Measurements from ENCODE around the gene ZFP92.

Gene ZFP92

GRCh38 chrX:153445106-153445855 lies 34.0 kb downstream of the ZFP92 start:
- WGBS, 2 experiments = 94 to 95% methylated on average over 35 of the region's 35 CpGs
- Histone ChIP-seq H3K4me3 (ENCODE audit: insufficient read depth, low read depth, low read length) (no peak overlapping the region), H3K36me3 (ENCODE audit: control insufficient read depth, insufficient read depth, low read length) (no peaks in the 10 kb centered on the region), H3K9me3 (ENCODE audit: control insufficient read depth, low read length) (no peaks in the 10 kb centered on the region), H3K27me3 (ENCODE audit: control insufficient read depth, insufficient read depth, low read length, poor library complexity, severe bottlenecking) (no peaks in the 10 kb centered on the region), H3K4me1 (ENCODE audit: control insufficient read depth, insufficient read depth, low read length) (no peaks in the 10 kb centered on the region), H3K27ac (ENCODE audit: insufficient read depth, low read depth, low read length, poor library complexity, severe bottlenecking) (no peak overlapping the region)

DNA sequence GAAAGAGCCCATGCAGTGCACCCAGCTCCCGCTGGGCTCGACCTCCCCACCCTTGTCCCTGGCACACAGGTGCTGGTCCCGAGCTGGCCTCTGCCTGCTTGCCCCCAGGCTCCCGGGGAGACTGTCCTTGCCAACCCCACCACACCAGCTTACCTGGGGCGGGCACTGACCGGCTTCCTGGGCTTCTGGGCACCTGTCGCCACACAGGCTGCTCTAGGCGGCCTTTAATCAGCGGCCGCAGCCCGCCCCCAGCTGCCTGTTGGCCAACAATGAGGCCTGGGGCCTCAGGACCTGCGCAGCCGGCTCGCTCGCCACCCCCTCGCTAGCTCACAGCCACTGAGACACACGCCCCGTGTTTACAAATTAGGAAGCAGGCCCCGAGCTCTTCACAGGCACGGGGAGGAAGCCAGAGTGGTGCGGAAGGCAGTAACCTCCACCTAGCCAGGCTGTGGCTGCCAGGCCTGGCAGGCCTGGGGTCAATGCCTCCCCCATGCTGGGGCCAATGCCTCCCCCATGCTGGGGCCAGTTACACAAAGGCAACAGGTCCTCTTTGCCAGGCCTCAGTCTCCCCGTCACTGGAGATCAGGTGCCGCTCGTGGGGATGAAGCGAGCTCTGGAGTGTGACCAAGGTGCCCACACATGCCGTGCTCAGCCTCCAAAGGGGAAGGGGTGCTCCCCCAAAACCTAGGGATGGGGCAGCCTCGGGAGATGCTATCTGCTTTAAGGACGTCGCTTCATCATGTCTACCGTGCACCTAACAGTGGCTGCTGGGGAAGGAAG lies 34.8 kb downstream of the ZFP92 start, which contains the start of gene TREX2:
TSS of gene TREX2 (minus strand) at position 201 of the 780 bp plus-strand sequence. CDS start 626 bp downstream, outside the sequence.
- Histone ChIP-seq H3K36me3 (ENCODE audit: control insufficient read depth, insufficient read depth, low read length) (no peaks in the 10 kb centered on the region), H3K4me3 (ENCODE audit: insufficient read depth, low read depth, low read length) (no peak within 1 kb of the TSS), H3K27ac (ENCODE audit: insufficient read depth, low read depth, low read length, poor library complexity, severe bottlenecking) (no peak within 1 kb of the TSS), H3K9me3 (ENCODE audit: control insufficient read depth, low read length) (no peaks in the 10 kb centered on the region), H3K4me1 (ENCODE audit: control insufficient read depth, insufficient read depth, low read length) (no peaks in the 10 kb centered on the region), H3K27me3 (ENCODE audit: control insufficient read depth, insufficient read depth, low read length, poor library complexity, severe bottlenecking) (no peaks in the 10 kb centered on the region)
- WGBS, 2 experiments = 89 to 92% methylated on average over 30 of the region's 30 CpGs

GRCh38 chrX:153446636-153446936 lies 35.3 kb downstream of the ZFP92 start:
- H3K4me1 ChIP-seq (ENCODE audit: control insufficient read depth, insufficient read depth, low read length) = no peaks in the 10 kb centered on the region
- H3K27me3 ChIP-seq (ENCODE audit: control insufficient read depth, insufficient read depth, low read length, poor library complexity, severe bottlenecking) = no peaks in the 10 kb centered on the region
- no peak overlapping the region for H3K4me3 ChIP-seq (ENCODE audit: insufficient read depth, low read depth, low read length)
- no peak overlapping the region for H3K27ac ChIP-seq (ENCODE audit: insufficient read depth, low read depth, low read length, poor library complexity, severe bottlenecking)
- H3K9me3 ChIP-seq (ENCODE audit: control insufficient read depth, low read length) = no peaks in the 10 kb centered on the region
- WGBS, 2 experiments = 92 to 94% methylated on average over 10 of the region's 10 CpGs
- no peaks in the 10 kb centered on the region for H3K36me3 ChIP-seq (ENCODE audit: control insufficient read depth, insufficient read depth, low read length)

DNA sequence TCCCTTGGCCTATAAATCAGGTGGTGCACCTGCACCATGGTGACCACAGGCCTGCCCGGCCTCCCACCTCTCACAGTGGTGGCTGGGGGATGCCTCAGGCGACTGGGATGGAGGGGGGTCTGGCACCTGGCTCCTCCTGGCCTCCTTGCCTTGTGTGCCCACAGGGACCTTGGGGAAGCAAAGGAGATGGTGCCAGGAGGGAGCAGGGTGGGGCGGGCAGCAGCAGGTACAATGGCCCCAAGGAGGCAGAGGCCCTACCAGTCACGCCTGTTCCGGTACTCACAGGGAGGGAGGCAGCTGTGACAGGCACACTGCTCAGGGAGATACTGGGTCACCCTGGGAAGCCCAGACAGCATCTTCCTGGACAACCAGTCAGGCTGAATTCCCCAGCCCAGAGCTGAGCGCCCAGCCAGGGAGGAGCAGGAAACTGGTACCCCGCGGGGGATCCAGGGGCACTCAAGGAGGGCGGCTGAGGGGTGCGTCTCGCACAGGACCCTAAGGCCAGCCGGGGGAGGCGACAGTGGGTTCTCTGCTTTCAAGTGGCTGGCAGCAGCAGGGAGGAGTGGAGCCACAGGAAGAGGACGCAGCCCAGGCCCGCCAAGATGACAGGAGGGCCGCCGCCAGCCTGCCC lies 35.8 kb downstream of the ZFP92 start:
- no peaks in the 10 kb centered on the region for H3K27me3 ChIP-seq (ENCODE audit: control insufficient read depth, insufficient read depth, low read length, poor library complexity, severe bottlenecking)
- no peaks in the 10 kb centered on the region for H3K4me1 ChIP-seq (ENCODE audit: control insufficient read depth, insufficient read depth, low read length)
- 95 to 96% methylated on average over 17 of the region's 17 CpGs for WGBS, 2 experiments
- H3K36me3 ChIP-seq (ENCODE audit: control insufficient read depth, insufficient read depth, low read length) = no peaks in the 10 kb centered on the region
- H3K27ac ChIP-seq (ENCODE audit: insufficient read depth, low read depth, low read length, poor library complexity, severe bottlenecking) = no peak overlapping the region
- H3K9me3 ChIP-seq (ENCODE audit: control insufficient read depth, low read length) = no peaks in the 10 kb centered on the region
- no peak overlapping the region for H3K4me3 ChIP-seq (ENCODE audit: insufficient read depth, low read depth, low read length)

GRCh38 chrX:153447581-153447960 lies 36.3 kb downstream of the ZFP92 start:
- 87 to 92% methylated on average over 6 to 8 of the region's 8 CpGs for WGBS, 2 experiments
- H3K9me3 ChIP-seq (ENCODE audit: control insufficient read depth, low read length) = no peaks in the 10 kb centered on the region

GRCh38 chrX:153448556-153449367 lies 37.5 kb downstream of the ZFP92 start:
- H3K4me3 ChIP-seq (ENCODE audit: insufficient read depth, low read depth, low read length) = no peak overlapping the region
- H3K27me3 ChIP-seq (ENCODE audit: control insufficient read depth, insufficient read depth, low read length, poor library complexity, severe bottlenecking) = no peaks in the 10 kb centered on the region
- WGBS, 2 experiments = 93% methylated on average over 19 to 21 of the region's 21 CpGs
- no peaks in the 10 kb centered on the region for H3K36me3 ChIP-seq (ENCODE audit: control insufficient read depth, insufficient read depth, low read length)
- no peaks in the 10 kb centered on the region for H3K9me3 ChIP-seq (ENCODE audit: control insufficient read depth, low read length)
- H3K4me1 ChIP-seq (ENCODE audit: control insufficient read depth, insufficient read depth, low read length) = no peaks in the 10 kb centered on the region
- H3K27ac ChIP-seq (ENCODE audit: insufficient read depth, low read depth, low read length, poor library complexity, severe bottlenecking) = no peak overlapping the region

More at GRCh38 chrX:153447581-153447960, 36.3 kb downstream of the ZFP92 start:
- Histone ChIP-seq H3K4me3 (ENCODE audit: insufficient read depth, low read depth, low read length) (no peak overlapping the region), H3K4me1 (ENCODE audit: control insufficient read depth, insufficient read depth, low read length) (no peaks in the 10 kb centered on the region), H3K36me3 (ENCODE audit: control insufficient read depth, insufficient read depth, low read length) (no peaks in the 10 kb centered on the region), H3K27me3 (ENCODE audit: control insufficient read depth, insufficient read depth, low read length, poor library complexity, severe bottlenecking) (no peaks in the 10 kb centered on the region), H3K27ac (ENCODE audit: insufficient read depth, low read depth, low read length, poor library complexity, severe bottlenecking) (no peak overlapping the region)

DNA sequence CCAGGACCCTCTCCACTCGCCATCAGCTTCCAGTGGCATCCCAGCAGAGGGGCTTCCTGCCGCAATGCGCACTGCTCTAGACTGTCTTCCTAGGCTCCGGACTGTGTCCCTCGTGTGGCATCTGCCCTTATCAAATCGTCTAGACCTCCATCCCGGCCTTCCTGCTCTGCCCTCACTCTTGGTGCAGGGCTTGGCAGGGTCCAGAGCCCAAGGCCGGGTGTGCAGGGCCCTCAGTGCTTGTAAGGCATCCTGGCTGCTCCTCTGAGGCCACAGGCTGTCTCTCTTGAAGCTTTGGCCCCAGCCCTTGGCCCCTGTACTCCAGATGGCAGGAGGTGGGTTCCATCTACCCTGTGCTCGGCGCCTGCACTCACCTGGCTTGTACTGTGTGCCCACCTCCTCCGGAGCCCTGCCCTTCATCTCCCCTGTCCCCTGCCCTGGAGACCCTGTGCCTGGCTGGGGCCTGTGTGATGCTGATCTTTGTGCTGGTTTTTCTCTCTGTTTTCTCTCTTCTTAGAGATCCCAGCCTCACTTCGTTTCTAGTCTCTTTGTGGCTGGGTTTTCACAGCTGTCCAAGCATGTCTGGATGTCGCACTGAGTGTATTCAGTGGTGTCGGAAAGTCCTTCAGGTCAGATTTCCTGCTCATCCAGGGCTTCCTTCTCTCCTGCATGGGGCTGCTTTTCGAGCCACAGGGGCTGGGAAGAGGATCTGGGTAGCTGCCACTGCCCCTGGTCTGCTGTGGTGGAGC lies 38.3 kb downstream of the ZFP92 start:
- WGBS, 2 experiments = 93 to 95% methylated on average over 15 of the region's 15 CpGs
- Histone ChIP-seq H3K27ac (ENCODE audit: insufficient read depth, low read depth, low read length, poor library complexity, severe bottlenecking) (no peak overlapping the region), H3K4me3 (ENCODE audit: insufficient read depth, low read depth, low read length) (no peak overlapping the region), H3K4me1 (ENCODE audit: control insufficient read depth, insufficient read depth, low read length) (no peaks in the 10 kb centered on the region), H3K36me3 (ENCODE audit: control insufficient read depth, insufficient read depth, low read length) (no peaks in the 10 kb centered on the region), H3K27me3 (ENCODE audit: control insufficient read depth, insufficient read depth, low read length, poor library complexity, severe bottlenecking) (no peaks in the 10 kb centered on the region), H3K9me3 (ENCODE audit: control insufficient read depth, low read length) (no peaks in the 10 kb centered on the region)

- 95 to 96% methylated on average over 26 of the region's 26 CpGs for WGBS, 2 experiments
- no peaks in the 10 kb centered on the region for H3K27me3 ChIP-seq (ENCODE audit: control insufficient read depth, insufficient read depth, low read length, poor library complexity, severe bottlenecking)
- no peaks in the 10 kb centered on the region for H3K4me1 ChIP-seq (ENCODE audit: control insufficient read depth, insufficient read depth, low read length)
- no peak overlapping the region for H3K27ac ChIP-seq (ENCODE audit: insufficient read depth, low read depth, low read length, poor library complexity, severe bottlenecking)
- H3K9me3 ChIP-seq (ENCODE audit: control insufficient read depth, low read length) = no peaks in the 10 kb centered on the region
- no peak overlapping the region for H3K4me3 ChIP-seq (ENCODE audit: insufficient read depth, low read depth, low read length)
- H3K36me3 ChIP-seq (ENCODE audit: control insufficient read depth, insufficient read depth, low read length) = no peaks in the 10 kb centered on the region
Observed at GRCh38 chrX:153450114-153450948, 39.1 kb downstream of the ZFP92 start.

DNA sequence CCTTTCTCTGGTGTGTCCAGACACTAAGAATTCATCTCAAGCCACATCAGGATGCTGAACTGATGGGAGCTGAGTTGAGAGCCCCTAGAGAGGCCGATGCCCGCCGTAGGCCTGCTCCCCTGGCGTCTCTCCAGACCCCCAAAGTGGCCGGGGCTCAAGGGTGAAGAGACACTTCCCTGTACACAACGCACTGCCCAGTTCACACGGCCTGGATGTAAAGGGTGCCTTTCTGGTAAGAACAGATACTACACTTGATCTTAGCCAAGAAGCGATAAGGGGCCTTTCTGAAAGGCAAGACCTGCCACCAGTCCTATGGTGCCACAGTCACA lies 39.6 kb downstream of the ZFP92 start:
- no peaks in the 10 kb centered on the region for H3K9me3 ChIP-seq (ENCODE audit: control insufficient read depth, low read length)
- H3K4me1 ChIP-seq (ENCODE audit: control insufficient read depth, insufficient read depth, low read length) = no peaks in the 10 kb centered on the region
- no peak overlapping the region for H3K4me3 ChIP-seq (ENCODE audit: insufficient read depth, low read depth, low read length)
- H3K27me3 ChIP-seq (ENCODE audit: control insufficient read depth, insufficient read depth, low read length, poor library complexity, severe bottlenecking) = no peaks in the 10 kb centered on the region
- 95 to 98% methylated on average over 8 of the region's 8 CpGs for WGBS, 2 experiments
- H3K36me3 ChIP-seq (ENCODE audit: control insufficient read depth, insufficient read depth, low read length) = no peaks in the 10 kb centered on the region
- H3K27ac ChIP-seq (ENCODE audit: insufficient read depth, low read depth, low read length, poor library complexity, severe bottlenecking) = no peak overlapping the region

Data from ectodermal cell (in vitro differentiated cells).